ENCODE results near the gene KSR2.

The KSR2 gene

DNA sequence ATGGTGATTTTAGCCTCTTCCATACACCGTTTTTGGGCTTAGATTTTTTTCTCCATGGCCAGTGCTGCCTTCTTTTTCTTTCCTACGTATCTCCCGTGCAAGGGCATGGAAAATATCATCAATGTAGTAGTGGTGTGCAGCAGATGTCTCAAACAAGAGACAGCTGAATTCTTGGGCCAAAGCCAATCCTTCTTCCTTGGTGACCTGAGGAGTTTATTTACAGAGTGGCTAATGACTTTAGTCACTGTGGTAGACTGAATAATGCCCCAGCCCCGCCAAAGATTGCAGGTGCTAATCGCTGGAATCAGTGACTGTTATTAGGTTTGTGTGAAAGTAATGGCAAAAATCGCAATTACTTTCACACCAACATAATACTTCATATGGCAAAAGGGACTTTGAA is 371.8 kb downstream of the KSR2 start:
- DNase-seq: no peak

DNA sequence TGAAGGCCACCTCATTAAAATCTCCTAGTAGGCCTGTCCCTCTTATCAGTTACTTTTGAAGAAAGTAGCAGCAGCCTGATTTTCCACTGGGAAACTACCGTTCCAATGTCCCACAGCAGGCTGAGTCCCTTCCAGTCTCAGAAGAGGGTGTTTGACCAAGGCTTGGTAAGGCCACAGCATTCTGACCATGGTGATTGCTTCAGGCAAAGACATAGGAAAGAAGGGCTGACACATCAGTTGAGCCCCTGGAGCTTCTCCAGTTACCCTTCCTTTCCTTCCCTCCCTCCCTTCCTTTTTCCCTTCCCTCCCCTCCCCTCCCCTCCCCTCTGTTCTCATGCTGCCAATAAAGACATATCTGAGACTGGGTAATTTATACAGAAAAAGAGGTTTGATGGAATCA is 373.0 kb downstream of the KSR2 start:
- no peak for DNase-seq

DNA sequence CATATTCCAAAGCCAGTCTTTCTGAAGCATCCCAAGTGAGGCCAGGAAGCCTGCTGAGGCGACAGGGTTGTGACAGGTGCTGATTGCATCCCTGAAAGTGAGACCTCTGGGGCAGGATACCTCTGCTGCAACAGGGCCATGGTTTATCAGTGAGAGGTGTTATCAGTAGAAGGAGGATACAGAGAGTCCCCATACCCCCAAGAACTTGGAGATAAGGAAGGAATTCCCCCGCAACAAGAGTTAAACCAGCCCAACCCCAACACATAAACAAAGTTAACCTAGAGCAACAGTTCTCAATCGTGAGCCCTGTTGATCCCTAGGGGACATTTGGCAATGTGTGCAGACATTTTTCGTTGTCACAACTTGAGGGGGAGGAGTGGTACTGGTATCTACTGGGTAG is 374.3 kb downstream of the KSR2 start:
- DNase-seq: no peak

DNA sequence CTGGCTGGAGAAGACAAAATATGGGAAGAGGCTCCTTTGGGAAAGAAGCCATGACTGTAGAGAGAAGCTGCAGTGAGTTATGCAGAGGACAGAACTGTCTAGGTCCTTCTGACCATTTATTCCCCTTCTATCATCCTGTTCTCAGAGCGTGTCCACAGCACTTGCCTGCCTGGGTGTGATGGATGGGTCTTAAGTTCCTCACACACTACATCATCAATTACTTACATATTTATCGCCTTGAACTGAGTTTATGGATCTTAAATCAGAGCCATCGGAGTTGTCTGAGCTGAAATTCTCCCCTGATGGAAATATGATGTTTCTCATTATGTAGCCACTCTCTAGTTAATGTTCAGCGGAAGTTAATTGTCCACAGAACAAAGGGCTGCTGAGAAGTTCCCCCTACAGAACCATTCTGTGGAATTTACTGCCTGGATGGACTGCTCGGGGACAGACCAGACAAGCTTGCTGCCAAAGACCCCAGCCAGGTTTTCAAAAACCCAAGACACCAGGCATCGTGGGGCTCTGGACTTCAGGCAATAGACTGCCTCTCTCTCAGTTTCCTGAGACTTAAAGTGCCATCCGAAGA is 374.9 kb downstream of the KSR2 start:
- DNase-seq: no peak

DNA sequence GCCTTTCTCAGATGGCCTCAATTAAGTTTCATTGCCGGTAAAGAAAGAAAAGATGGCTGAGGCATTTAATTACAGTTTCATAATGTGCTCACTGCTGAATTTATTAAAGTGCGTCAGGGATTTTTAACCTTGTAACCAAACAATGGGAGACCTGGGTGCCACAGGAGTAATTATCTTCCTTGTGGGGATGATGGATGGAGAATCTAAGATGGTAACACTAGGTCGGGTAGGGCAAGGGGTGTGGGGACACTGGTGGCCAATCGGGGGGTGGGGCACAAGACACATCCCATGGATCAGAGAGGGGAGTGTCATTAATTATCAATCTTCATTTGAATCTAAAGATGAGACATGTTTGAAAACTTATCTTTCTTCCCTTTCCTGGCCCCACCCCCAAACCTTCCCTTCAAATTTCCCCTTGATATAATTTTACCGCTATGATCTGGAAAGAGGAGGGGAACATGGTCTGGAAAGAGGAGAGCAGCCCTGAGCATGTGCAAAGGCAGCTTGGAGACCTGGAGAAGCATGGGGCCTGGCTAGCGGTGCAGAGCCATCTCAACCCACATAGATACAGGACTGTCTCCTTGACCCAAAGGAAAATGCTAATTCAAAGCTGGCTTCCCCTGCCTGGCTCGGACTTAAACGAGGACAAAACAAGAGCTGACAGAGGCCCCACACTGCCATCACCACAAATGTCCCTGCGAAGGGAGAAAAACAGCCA is 376.0 kb downstream of the KSR2 start:
- no peak for DNase-seq

DNA sequence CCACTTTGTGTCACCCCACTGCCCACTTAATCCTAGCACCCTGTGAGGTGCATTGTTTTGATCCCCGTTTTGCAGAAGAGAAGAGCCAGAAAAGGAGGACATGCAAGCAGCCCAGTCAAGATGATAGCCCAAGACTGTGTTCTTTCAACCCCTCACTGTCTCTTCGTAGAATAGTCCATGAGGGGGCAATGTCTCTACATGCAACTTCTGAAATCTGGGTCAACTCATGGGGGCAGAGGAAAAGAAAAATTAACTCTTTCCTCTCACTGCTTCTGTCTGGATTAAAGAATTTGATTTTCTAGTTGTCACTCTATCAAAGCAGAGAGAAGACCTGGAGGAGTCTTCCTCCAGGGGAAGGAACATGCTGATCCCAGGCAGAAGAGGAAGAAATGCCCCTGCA is 377.8 kb downstream of the KSR2 start:
- DNase-seq: no peak

DNA sequence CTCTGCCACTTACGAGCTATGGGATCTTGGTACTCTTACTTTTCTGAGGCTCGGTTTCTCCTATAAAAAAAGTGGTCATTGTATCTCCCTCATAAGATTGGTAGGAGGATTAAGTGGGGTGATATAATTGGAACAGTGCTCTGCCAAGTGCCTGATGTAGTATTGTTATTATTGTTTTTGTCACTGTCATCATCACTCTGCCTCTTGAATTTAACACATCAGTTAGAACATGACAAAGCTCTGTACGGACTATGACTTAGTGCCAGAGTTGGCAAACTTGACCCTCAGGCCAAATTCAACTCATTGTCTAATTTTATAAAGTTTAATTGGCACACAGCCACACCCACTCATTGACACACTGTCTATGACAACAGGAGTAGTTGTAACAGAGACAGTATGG is 378.4 kb downstream of the KSR2 start:
- DNase-seq: no peak

DNA sequence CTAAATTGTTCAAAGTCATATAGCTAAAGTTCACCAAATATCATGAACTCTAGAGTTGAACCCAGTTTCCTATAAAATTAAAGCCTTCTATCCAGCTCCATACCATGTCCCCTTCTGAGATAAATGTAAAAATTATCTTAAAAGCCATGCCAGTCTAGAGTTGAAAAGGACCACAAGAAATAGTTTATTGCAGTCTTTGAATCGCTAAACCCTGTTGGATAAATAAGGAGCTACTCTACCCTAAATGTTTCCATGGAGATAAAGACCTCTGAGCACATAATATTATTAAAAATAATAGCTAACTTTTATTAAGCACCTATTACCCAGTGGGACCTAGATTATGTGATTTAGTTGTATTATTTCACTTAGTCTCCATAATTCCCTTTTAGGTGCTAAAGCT is 379.8 kb downstream of the KSR2 start:
- no peak for DNase-seq

DNA sequence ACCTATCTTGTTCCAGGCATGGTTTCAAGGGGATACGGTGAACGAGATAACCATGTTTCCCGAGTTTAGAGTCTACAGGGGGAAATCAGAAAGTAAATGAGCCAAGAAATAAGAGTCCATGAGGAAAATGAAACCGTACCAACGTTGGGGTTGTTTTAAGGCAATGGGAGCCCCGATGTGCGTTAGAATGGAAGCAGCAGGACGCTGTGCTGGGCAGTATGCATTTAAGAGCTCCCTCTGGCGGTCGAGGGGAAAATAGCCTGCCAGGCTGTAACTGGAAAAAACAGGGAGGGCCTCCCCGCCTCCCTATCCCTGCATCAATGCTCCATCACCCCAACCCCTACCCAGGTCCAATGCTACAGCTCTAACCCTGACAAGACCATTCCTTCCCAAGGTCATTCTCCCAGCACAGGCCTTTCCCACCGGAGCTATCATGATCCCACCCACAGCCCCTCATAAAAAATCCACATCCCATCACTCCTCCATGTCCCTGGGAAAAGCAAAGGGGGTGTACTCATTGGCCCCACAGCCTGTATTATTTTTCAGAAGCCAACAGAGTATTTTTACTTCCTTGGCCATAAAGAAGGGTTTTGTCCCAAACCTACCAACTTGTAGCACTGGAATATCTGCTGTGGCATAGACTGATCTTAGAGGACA is 381.0 kb downstream of the KSR2 start:
- no peak for DNase-seq

DNA sequence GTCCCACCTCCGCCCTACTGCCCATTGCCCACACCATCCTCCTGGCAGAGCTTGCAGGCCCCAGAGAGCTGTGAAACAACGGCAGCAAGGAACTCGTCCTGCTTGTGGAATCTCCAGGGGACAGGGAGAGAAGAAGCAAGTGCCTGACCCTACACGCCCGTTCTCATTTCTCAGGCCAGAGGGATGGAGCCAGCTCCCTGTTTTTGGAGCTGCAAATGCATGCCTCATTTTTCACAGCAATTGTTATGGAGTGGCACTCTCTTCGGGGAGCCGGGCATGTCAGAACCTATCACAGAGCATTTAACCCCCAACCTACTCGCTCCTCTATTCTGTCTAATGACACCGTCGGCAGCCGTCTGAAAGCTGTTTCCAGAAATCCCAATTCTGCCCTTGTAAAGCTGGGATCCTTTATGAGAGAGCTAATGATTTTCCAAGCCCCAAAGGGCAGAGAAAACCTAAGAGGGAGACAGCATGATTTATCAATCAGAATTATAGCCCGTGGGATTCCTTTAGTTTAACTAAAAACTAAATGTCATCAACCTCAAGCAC is 385.0 kb downstream of the KSR2 start:
- no peak for DNase-seq

DNA sequence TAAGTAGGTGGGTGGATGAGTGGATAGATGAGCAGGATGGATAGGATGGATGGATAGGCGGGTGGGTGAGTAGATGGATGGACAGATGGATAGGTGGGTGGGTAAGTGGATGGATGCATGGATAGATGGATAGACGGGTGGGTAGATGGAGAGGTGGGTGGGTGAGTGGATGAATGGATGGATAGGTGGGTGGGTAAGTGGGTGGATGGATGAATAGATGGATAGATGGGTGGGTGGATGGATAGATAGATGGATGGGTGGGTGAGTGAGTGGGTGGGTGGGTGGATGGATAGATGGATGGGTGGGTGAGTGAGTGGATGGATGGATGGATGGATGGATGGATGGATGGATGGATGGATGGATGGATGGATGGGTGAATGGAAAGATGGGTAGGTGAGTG is 385.7 kb downstream of the KSR2 start:
- DNase-seq: no peak

DNA sequence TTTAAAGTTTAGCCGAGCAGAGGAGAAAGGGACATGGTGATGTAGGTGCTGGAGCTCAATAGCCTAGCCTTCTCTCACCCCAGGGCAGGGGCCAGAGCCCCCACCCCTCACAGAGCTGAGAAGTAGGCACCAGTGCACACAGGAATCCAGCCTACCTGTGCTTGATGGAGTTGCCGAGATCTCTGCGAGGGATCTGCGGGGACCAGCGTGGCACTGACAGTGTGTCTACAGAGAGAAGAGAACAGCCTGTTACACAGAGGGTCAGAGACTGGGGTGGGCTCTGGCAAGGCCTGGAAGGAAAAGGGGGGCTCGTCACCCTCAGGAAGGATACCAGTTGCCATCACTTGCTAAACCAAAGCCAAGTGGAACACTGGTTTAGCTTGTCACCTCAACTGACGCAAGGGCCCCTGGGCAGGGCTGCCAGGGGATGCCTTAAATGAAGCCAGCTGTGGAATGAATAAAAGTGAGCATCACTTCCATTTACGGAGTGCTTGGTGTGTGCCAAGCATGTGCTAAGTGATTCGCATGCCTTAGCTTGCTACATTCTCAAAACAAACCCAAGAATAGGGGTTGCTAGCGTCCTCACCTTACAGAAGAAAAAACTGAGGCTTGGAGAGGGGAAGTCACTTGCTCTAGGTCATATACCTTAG is 386.5 kb downstream of the KSR2 start:
- no peak for DNase-seq

DNA sequence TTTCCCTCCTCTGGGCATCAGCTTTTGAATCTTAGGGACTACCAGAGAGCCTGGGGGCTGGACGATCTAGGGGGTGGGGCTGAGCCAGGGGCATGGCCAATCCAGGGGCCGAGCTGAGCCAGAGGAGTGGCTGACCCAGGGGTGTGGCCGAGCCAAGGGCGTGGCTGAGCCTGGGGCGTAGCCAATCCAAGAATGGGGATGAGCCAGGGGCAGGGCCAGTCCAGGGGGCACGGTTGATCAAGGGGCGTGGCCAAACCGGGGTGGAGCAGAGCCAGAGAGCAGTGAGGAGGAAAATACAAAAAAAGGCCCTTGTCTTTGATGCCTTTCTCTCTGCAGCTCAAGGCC is 388.1 kb downstream of the KSR2 start:
- DNase-seq: no peak

DNA sequence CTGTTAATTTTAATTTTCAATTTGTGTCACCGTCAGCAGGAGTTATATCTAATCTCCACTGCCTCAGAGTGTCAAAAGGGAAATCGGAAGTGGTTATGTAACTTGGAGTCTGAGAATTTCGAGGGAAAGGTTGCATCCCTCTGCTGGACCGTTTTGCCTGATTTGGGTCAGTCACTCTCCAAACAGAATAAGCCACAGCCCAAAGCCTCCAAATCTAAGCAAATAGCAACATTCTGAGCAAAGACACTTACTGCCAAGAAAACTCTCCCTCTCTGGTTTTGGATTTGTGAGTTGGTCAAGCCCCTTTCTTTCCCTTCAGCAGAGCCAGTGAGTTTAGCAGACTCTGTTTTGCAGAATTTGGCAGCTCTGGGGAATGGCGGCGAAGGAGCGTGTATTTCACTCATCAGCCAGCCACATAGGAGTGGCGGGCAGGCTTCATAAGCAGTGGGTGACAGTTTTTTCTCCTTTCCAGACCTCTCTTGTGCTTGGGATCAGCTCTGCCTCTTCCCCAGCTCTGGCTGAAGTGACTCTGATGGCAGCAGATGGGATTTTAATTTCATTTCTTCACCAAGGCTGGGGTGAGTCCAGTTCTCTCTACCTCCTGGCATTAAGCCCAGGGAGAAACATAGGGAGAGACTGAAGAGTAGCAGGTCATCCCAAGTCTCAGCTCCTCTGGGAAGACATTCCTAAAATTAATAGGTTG is 388.6 kb downstream of the KSR2 start:
- no peak for DNase-seq

DNA sequence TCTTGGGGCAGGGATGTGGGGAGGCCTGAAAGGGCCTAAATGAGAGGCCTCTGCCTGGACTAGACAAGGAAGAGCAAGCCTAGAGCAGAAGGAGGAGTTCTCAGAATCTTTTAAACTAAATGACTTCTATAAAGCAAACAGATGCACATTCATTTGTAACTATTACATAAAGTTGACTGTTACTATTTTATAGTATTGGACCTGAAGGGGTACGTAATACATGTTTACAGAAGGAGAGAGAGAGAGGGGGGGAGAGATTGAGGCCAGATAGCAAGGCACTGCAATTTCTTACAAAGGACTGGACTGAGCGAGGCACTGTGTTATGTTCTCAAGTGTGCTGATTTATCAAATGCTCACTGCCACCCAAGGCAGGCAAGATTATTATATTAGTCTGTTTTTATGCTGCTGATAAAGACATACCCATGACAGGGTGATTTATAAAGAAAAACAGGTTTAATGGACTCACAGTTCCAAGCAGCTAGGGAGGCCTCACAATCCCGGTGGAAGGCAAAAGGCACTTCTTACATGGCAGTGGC is 391.6 kb downstream of the KSR2 start:
- DNase-seq: no peak

DNA sequence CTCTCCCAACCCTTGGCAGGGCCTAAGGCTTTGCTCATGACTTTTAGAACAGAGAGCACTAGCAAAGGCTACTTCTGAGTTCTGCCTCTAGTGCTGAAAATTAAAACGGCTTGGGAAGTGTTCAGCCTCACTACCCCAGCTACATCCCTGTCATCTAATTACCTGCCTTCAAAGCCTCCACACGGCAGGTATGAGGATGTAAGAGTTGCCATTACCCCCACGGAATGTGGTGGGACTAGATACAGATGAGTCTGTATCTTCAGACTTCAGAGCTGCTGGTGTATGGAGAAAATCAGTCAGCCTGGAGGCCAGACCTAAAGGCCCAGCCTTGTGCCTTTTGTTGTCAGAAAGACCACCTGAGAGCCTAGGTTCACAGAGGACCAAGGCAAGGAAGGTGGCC is 392.7 kb downstream of the KSR2 start:
- DNase-seq: no peak

DNA sequence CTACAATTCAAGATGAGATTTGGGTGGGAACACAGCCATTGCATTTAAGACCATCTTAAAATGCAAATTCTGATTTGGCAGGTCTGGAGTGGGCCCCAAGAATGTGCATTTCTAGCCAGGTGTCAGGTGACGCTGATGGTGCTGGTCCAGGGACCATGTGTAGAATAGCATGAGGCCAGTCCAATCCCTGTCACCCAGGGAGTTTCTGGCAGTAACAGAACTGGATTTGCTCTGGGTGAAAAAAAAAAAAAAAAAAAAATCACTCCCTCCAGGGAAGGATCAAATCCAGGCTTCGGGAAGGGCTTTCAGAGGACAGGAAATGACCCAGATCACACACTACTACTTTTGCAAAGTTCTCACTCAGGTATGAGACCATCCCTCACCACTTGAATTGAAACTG is 394.1 kb downstream of the KSR2 start:
- DNase-seq: no peak

DNA sequence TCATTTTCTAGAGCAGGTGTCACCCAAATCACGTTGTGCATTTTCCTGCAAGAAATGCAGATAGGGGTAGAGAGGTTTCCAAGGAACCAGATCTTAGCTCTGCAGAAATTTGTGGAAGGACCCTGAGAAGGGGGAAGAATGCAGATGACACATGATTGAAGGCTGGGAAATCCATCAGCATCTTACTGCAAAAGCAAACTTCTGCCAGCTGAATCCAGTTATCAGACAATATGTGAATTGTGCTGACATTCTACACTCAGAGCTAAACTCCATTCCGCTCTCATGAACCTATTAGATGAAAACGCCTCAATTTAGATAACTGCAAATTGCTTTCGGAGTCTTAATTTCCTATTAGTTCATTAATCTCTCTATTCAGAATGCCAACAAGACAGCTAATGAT is 396.0 kb downstream of the KSR2 start:
- DNase-seq: no peak

DNA sequence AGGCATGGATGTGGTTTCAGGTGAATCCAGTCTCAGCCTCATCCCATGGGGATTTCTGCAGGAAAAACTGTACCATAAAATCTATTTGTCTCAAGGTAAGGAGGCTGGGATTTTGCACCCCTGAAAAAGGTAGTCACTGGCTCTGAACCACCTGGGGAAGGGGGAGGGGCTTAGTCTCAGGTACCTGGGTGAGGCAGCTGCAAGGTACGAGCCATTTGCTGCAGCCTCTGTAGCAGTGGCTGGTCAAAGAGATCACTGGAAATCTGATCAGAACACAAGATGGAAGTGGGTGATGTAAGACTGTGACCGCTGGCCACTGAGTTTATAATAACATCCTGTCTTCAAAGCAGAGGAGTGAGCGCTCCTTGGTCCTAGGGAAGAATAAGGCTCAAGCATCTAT is 397.5 kb downstream of the KSR2 start:
- no peak for DNase-seq

DNA sequence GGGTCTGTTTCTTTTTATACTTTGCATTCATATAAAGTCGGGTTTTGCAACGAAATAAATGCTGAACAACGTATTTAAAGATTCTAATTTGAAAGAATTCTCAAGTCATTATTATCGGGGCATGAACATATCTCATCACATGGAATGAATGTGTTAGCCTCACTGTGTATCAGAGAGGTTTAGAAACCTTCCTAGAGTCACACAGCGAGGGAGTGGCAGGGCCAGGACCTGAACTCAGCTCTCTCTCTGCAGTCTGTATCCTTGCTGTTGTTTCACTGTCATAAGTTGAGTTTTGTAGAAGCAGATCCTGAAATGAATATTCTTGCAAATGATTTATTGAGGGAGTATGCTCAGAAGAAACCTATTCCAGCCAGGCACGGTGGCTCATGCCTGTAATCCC is 398.2 kb downstream of the KSR2 start:
- no peak for DNase-seq

DNA sequence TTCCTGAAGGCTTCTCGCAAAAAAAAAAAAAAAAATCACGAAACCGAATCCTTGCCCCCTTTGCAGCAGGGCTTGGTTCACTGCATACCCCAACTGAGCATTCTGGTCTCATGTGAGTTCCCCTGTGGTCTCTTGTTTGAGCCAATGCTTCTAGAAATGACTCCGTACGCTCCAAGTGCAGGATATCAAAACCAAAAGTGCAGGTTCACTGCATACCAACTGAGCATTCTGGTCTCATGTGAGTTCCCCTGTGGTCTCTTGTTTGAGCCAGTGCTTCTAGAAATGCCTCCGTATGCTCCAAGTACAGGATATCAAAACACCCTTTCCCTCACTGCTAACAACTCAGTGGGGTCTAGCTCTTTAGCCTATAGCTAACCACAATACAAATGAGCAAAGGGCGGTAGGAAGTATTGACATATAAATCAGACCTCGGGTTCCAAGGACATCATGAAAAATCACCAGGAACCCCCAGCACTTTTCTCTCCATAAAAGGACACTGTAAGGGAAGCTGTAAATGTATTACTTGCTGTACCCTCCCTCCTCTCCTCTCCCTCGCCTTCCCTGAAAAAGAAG is 401.1 kb downstream of the KSR2 start:
- no peak for DNase-seq

DNA sequence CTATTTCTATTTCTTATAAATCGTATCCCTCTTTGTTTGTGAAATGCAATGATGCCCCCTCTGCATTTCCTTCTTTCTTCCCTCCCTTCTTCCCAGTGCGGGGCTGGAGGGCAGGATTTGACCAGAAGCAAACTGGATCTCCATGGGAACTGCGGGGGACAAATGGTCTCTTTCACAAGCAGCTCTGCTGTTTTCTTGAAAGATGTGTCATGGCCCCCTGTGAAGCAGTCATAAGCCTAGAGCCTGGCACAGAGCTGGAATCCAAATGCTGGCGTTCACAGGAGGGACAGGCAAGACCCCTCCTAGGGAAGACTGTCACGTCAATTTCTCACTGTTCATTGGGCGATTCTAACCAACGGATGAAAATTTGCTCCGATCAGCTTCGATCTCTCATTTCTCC is 403.9 kb downstream of the KSR2 start:
- DNase-seq: no peak

DNA sequence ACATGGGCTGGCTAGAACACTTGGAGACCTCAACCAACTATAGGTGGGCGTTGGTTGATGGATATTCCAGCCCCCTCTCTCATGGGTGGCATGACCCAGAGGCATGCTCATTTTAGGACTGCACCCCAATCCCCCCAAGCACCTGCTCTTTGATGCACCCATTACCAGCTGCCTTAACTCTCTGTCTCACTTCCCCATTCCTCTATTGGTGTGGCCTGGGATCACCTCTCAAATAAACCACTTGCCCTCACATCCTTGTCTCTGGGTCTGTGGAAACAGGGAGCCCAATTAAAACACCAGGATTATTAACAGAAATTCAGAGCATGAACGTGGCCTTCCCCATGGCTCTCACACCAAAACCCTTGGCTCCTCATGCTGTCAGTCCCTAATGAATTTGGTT is 405.1 kb downstream of the KSR2 start:
- DNase-seq: no peak

Measured in amniotic stem cell (primary cell).